HEK293T (cell line): ENCODE data around the gene PEX5.

Experiments used
- CTCF ChIA-PET: fragments of 350-600 bp; formaldehyde crosslinking; extraction: SDS; loops from one replicate; lab custom pipeline; 2021; ENCODE audit warnings: antibody characterized with exemption, inconsistent platforms; lab: Yijun Ruan, JAX
- POLR2A ChIA-PET: fragments of 350-600 bp; formaldehyde crosslinking; extraction: SDS; loops from one replicate; lab custom pipeline; 2020; ENCODE audit warnings: antibody characterized with exemption, inconsistent platforms; lab: Yijun Ruan, JAX
- DNase-seq: peaks from one replicate; pipeline ENCODE4 v3.0.0; 2012; ENCODE audit warnings: mixed read lengths; ENCODE audit errors: extremely low spot score
- ARNT ChIP-seq: fragments of 450-650 bp; IDR thresholded peaks from 2 replicates; pipeline ENCODE4 v1.6.1; 2017; ENCODE audit warnings: mild to moderate bottlenecking
- BHLHE40 ChIP-seq: fragments of 450-650 bp; IDR thresholded peaks from 2 replicates; pipeline ENCODE4 v1.6.1; 2016; ENCODE audit warnings: mild to moderate bottlenecking, moderate library complexity, borderline replicate concordance
- CTBP1 ChIP-seq: fragments of 450-650 bp; IDR thresholded peaks from 2 replicates; pipeline ENCODE4 v1.6.1; 2016; ENCODE audit warnings: borderline replicate concordance
- ELF4 ChIP-seq: fragments of 450-650 bp; IDR thresholded peaks from 2 replicates; pipeline ENCODE4 v1.6.1; 2017; ENCODE audit warnings: antibody characterized with exemption
- FOXA1 ChIP-seq: fragments of 450-650 bp; IDR thresholded peaks from 2 replicates; pipeline ENCODE4 v1.6.1; 2016; ENCODE audit warnings: mild to moderate bottlenecking
- FOXK2 ChIP-seq: fragments of 450-650 bp; IDR thresholded peaks from 2 replicates; pipeline ENCODE4 v1.6.1; 2016; ENCODE audit warnings: mild to moderate bottlenecking
- FOXM1 ChIP-seq: fragments of 450-650 bp; IDR thresholded peaks from 2 replicates; pipeline ENCODE4 v1.6.1; 2017; ENCODE audit warnings: mild to moderate bottlenecking, borderline replicate concordance
- HDGF ChIP-seq: fragments of 450-650 bp; IDR thresholded peaks from 2 replicates; pipeline ENCODE4 v1.6.1; 2017; ENCODE audit warnings: antibody characterized with exemption, borderline replicate concordance
- L3MBTL2 ChIP-seq: fragments of 450-650 bp; conservative IDR thresholded peaks from 2 replicates; pipeline ENCODE4 v1.6.1; 2016; ENCODE audit warnings: mild to moderate bottlenecking
- LEF1 ChIP-seq: fragments of 450-650 bp; IDR thresholded peaks from 2 replicates; pipeline ENCODE4 v1.6.1; 2017; ENCODE audit warnings: mild to moderate bottlenecking, borderline replicate concordance
- NFRKB ChIP-seq: fragments of 450-650 bp; IDR thresholded peaks from 2 replicates; pipeline ENCODE4 v1.6.1; 2016; ENCODE audit warnings: mild to moderate bottlenecking, moderate library complexity
- PKNOX1 ChIP-seq: fragments of 450-650 bp; IDR thresholded peaks from 2 replicates; pipeline ENCODE4 v1.6.1; 2016
- SP1 ChIP-seq: fragments of 450-650 bp; IDR thresholded peaks from 2 replicates; pipeline ENCODE4 v1.6.1; 2017
- SUZ12 ChIP-seq: fragments of 450-650 bp; IDR thresholded peaks from 2 replicates; pipeline ENCODE4 v1.6.1; 2016; ENCODE audit warnings: mild to moderate bottlenecking
- TARDBP ChIP-seq: fragments of 450-650 bp; IDR thresholded peaks from 2 replicates; pipeline ENCODE4 v1.6.1; 2016
- ZNF384 ChIP-seq: fragments of 450-650 bp; IDR thresholded peaks from 2 replicates; pipeline ENCODE4 v1.6.1; 2016

PEX5 gene

GRCh38 chr12:7158781-7159609 lies 30.5 kb upstream of the PEX5 start:
- CTCF ChIA-PET = no interaction called here
- POLR2A ChIA-PET = no interaction called here

GRCh38 chr12:7160183-7160582 lies 29.3 kb upstream of the PEX5 start:
- TF ChIP-seq FOXA1 = no peak
- DNase-seq = no peak
- ChIA-PET CTCF (no interaction called here), POLR2A (no interaction called here)

More at GRCh38 chr12:7158781-7159609, 30.5 kb upstream of the PEX5 start:
- TF ChIP-seq SUZ12 = no peak
- no peak for TF ChIP-seq SP1
- TF ChIP-seq BHLHE40 = no peak
- no peak for TF ChIP-seq NFRKB
- no peak for TF ChIP-seq PKNOX1
- no peak for TF ChIP-seq ELF4
- no peak for TF ChIP-seq LEF1
- no peak for TF ChIP-seq HDGF
- no peak for TF ChIP-seq FOXA1
- no peak for TF ChIP-seq L3MBTL2
- TF ChIP-seq CTBP1 = no peak
- TF ChIP-seq TARDBP = no peak
- TF ChIP-seq ZNF384 = no peak
- no peak for TF ChIP-seq ARNT
- no peak for TF ChIP-seq FOXK2
- TF ChIP-seq FOXM1 = no peak
- no peak for DNase-seq

GRCh38 chr12:7161327-7161726 lies 28.2 kb upstream of the PEX5 start:
- POLR2A ChIA-PET = no interaction called here
- TF ChIP-seq NFRKB (no peak), FOXM1 (no peak), BHLHE40 (no peak), L3MBTL2 (no peak), FOXK2 (no peak), TARDBP (no peak), CTBP1 (no peak), HDGF (no peak), PKNOX1 (no peak), ARNT (no peak), ZNF384 (no peak), SUZ12 (no peak), FOXA1 (no peak), LEF1 (no peak)
- DNase-seq = no peak
- CTCF ChIA-PET = interaction anchor here (0.8 to 1.8 kb wide), 2 partner anchors 17 to 27 kb away, joined by 3 to 5 read pairs; no protein-coding TSS in a partner anchor

GRCh38 chr12:7161811-7162210 lies 27.7 kb upstream of the PEX5 start:
- CTCF ChIA-PET = interaction anchor here (1.1 to 1.8 kb wide), 2 partner anchors 15 to 27 kb away, joined by 4 to 5 read pairs; no protein-coding TSS in a partner anchor
- no peak for TF ChIP-seq FOXM1
- TF ChIP-seq LEF1 = no peak
- TF ChIP-seq SP1 = no peak
- no peak for TF ChIP-seq PKNOX1
- no peak for TF ChIP-seq TARDBP
- no peak for TF ChIP-seq L3MBTL2
- no peak for TF ChIP-seq ELF4
- TF ChIP-seq FOXA1 = no peak
- no peak for TF ChIP-seq NFRKB
- no peak for TF ChIP-seq HDGF
- no peak for TF ChIP-seq ZNF384
- no peak for TF ChIP-seq SUZ12
- TF ChIP-seq BHLHE40 = no peak
- POLR2A ChIA-PET = no interaction called here
- DNase-seq = no peak

GRCh38 chr12:7162691-7163114 lies 26.8 kb upstream of the PEX5 start:
- ChIA-PET CTCF (interaction anchor here (1.1 to 1.8 kb wide), 2 partner anchors 16 to 26 kb away, joined by 4 to 5 read pairs; no protein-coding TSS in a partner anchor), POLR2A (interaction anchor here (1.5 kb wide), 1 partner anchor 219 kb away, joined by 4 read pairs; the partner anchor contains the start of genes C12orf57 and RNU7-1)
- DNase-seq = peak; percentile 43
- TF ChIP-seq FOXK2 = no peak
- no peak for TF ChIP-seq NFRKB
- TF ChIP-seq LEF1 = no peak
- TF ChIP-seq HDGF = no peak
- no peak for TF ChIP-seq FOXM1
- TF ChIP-seq ELF4 = no peak
- no peak for TF ChIP-seq PKNOX1
- no peak for TF ChIP-seq ZNF384
- no peak for TF ChIP-seq CTBP1
- no peak for TF ChIP-seq BHLHE40
- TF ChIP-seq ARNT = no peak
- no peak for TF ChIP-seq FOXA1
